HG03097 (cell line): ENCODE data around the gene CLASP1.
"Not testable (repeated sequence)": the region's sequence is repeated elsewhere in the genome, so short reads cannot be mapped to it uniquely, and the experiment has no call there.

Source experiments
- ATAC-seq: cut with Tn5 transposase; IDR thresholded peaks from one replicate; pipeline ENCODE4 v1.9.1; 2021; ENCODE audit not compliant: unreplicated experiment, low FRiP score

The CLASP1 gene

DNA sequence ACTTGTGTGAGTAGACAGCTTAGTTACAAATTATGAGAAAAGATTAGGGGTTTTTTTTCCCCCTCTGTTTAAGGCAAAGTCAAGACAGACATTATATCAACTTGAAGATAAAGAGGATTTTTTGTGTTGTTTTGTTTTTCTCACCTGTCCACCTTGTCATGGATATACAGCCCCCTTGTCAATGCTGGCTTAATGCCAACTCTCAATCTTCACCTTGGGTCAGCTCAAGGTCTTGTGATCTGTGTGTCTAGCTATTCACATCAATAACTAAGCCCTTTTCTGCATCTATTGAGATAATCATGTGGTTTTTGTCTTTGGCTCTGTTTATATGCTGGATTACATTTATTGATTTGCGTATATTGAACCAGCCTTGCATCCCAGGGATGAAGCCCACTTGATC, 211.0 kb downstream of the CLASP1 start:
- ATAC-seq = not testable (repeated sequence)

DNA sequence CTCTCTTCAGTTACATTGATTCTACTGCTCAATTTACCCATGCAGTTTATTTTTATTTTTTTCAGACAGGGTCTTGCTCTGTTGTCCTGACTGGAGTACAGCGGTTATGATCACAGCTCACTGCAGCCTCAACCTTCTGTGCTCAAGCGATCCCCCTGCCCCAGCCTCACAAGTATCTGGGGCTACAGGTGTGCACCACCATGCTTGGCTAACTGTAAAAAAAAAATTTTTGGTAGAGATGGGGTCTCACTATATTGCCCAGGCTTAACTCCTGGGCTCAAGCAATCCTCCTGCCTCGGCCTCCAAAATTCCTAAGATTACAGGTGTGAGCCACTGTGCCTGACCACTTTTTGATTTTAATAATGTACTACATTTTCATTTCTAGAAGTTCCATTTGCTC, 212.3 kb downstream of the CLASP1 start:
- no peak for ATAC-seq

DNA sequence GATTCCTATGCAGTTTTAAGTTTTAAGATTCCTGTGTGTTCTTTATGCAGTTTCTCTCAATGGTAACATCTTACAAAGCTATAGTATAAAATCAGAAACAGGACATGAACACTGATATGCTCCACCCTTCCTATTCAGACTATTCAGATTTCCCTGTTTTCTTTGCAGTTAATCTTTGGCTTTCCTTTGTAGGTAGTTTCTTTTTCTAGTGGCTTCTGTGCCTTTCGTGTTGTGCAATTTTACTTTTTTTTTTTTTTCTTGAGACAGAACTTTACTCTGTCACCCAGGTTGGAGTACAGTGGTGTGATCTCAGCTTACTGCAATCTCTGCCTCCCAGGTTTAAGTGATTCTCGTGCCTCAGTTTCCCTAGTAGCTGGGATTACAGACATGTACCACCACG, 213.5 kb downstream of the CLASP1 start:
- ATAC-seq = no peak

DNA sequence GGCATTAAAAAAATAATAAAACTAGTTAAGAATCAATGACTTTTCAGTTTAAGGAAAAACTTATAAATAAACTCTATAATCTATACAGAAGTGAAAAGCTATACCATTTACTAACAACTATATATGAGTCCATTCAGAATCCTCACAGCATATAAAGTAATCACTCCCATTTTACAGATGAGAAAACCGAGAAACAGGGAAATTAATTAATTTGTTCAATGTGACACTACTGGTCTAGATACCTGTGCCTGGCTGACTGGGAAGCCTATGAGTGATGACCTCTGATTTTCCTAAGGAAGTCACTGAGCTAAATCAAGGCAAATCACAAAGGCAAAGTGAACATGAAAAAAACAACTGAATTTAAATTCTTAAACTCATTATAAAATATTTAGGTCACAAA, 218.0 kb downstream of the CLASP1 start:
- no peak for ATAC-seq

DNA sequence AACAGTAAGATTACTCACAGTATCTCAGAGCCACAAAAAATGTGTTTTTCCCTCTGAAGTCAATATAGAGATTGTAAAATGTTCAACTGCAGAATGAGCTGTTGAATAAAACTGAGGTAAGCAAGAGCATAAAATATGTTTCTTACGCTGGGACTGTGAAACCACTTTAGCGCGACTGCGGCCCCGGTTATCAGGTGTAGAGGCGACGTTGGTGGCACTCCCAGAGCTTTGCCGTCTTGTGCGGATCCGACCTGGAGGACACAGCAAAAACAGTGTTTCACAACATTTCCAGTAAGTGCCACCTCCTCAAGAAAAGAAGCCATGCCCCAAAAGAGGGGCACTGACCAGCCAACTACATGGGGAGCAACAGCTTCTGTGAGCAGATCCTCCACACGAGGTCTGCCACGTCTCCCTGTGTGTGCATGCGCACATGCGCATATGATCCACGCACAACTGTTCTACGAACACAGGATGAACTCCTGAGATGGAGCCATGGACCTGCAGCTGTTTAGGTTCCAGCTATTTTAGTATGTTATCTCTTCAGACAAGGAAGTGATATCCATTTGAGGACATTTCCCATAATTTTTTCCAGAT, 219.2 kb downstream of the CLASP1 start:
- no peak for ATAC-seq

DNA sequence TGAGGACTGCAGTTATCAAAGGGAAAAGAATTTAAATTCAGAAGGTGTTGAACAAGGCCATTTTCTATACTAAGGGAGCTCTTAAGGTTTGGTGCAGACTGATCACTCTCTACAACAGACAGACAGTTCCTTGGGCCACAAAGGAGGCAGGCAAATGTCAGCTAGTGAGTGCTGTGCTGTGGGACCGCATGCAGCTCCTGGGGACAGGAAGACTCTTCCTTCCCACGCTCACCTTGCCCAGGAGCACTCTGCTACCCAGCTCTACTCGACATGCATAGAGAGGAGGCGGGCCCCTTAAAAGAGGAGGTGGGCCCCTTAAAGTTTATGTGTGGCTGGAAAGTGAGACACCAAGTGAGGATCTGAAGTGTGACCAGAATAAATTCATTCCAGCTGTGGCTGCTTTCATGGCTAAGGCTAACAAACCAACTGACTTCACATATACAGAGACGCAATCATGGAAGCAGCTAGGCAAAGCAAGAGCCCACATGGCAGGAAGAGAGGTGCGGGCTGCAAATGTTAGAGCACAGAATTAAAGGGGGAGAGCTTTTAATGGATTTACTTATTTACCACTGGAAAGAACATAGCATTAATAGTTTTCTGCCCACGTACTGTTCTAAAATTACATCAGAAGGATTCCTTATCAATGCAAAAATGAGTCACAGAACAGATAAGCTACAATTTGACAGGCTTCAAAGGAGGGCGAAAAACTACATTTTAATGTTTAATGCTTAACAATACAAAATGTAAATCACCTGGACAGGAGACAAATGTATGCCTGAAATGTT, 220.0 kb downstream of the CLASP1 start:
- no peak for ATAC-seq

DNA sequence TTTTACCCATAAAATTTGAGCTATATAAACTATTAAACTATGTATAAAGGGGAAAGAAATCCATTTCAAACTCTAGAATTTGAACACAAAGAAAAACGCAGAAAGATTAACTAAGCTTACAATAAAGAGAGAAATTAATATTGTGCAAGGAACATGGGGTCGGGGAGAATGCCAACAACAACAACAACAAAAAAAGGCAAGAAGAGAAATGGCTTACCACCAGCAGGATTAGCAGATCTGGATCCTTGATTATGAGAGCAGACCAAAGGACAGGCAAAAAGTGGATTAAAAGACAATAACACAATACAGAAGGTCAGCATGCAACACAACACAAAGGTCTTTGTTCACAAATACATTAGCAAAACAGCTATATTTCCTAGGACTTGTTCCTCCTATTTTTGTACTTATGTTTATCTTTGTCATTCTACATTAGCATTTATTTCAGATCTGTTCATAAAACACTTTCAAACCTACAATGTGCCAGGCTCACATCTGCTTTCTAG, 222.0 kb downstream of the CLASP1 start:
- no peak for ATAC-seq

DNA sequence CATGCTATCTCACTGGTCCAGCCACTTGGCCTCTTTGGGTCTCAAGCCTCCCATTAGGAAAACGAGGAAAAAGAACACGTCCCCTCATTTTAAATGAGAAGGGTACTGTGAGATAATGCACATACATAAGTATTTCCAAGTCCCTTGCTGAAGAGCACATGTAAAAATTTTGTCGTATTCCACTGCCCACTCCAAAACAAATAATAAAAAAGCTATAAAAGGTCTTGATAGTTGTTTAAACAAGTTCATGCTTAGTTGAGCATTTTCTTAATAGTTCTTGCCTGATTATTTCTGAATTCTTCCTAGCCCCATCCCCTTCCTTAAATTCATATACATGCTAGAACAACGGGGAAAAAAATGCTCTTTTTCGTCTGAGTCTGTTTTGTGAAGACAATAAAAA, 228.8 kb downstream of the CLASP1 start:
- no peak for ATAC-seq

DNA sequence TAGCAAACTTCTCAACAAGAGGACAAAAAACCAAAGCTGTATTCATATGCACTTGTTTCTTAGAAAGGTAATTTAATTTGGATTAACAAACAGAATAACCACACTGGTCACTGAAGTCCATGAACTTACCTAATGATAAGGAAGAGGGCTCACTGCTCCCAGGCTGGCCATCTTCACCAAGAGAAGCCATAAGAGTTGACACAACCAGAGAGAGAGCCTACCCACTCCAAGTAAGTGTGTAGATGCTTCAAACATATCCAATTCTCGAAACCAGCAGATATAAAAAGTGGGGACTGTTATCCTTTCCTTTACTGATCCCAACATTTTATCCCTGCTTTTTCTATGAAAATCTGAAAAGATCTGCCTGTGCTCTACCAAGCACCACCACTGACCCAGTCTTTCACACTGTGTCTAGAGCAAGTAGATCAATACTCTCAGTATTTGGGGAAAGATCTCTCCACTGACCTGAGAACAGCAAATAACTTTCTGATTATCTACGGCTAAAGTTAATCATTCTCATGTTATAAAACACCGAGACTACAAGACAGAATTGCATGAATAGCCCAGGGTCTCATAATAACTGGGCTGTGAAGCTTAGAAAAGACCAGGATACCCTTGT, 230.1 kb downstream of the CLASP1 start:
- no peak for ATAC-seq

DNA sequence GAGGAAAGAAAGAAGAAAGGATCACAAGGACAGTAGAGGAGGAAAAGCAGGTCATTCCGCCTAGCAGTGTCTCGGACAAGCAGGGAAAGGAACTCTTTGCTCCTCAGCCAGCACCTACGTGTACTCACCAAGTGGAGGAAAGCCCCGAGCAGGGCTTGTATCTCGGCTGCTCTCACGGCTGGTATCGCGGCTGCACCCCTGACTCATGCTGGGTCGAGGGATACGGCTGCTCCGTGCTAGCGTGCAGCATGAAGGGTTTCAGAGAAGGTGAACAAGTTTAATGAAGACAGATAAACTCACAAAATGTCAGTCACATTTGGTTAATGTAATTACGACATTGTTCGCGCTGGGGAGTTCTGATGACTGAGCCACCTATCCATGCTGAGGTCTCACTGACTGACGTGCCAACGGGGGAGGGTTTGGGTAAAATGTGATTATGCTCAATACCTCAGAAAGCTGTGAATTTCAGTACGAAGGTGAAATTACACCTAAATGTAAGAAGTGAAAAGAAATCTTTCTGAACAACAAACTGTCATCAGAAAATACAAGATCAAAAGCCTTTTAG, 230.7 kb downstream of the CLASP1 start:
- ATAC-seq = no peak

DNA sequence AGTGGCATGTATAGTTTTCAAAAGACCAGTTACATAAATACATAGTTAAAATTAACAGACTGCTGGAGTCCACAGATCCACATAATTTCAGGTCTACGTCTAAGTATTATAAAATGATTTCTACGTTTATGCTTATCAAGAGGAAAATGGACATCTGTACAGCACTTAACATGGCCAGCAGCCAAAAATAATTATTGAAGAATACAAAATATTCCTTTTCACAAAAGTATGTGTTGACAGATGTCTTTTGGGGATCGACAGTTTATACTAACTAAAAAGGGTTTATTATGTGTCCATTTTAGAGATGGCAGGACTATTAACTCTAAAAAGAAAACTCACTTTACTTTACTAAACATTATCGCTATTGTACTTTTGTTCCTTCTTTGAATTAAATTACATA, 231.4 kb downstream of the CLASP1 start:
- no peak for ATAC-seq

DNA sequence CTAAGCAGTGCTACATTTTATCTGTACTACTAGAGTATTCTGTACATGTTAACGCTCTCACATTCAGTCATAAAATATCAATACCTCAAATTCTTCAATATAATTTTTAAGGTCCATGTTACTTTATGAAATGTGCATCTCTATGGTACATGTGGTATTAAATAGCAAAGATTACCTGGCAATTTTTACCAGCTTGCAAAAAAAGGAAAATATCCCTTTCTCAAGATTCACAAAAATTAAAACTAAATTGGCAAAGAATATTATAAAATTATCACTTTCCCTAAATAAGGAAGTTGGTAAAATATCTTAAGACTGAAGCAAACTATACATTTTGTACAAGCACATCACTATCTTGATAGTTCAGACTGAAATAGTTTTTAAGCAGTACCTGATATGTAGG, 233.5 kb downstream of the CLASP1 start:
- ATAC-seq = no peak

DNA sequence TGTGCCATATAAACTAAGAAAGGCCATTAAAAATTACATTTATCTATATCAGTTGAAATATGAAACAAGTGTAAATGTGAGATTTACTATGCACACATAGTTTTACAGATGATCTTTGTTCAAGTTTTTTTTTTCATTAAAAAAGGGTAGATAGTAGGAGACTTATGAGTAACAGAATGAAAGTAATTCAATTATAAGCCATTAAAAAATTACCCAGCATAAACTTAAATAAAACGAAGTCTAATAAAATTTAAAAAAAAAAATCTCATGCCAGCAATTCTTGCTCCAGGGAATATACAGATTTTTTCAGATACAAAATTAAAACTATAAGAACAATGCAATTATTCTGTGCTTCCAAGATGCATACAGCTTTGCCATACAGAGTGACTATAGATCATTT, 236.9 kb downstream of the CLASP1 start:
- no peak for ATAC-seq

DNA sequence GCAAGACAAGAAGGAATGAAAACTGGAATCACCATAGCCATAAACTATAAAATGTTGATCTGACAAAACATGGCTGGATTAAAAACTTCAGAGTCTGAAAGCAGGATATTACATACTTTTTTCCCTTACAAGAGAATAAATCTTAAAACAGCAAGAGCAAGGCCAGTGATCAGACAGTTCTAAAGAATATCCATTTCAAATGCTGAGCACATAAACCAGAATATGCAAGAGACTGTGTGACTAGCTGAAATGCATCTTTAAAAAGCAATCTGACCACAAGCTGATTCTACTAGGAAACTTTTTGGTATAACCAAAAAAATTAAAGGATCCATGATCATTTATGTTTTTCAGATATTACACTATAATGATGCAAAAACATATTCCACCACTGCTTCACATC, 239.3 kb downstream of the CLASP1 start:
- no peak for ATAC-seq

DNA sequence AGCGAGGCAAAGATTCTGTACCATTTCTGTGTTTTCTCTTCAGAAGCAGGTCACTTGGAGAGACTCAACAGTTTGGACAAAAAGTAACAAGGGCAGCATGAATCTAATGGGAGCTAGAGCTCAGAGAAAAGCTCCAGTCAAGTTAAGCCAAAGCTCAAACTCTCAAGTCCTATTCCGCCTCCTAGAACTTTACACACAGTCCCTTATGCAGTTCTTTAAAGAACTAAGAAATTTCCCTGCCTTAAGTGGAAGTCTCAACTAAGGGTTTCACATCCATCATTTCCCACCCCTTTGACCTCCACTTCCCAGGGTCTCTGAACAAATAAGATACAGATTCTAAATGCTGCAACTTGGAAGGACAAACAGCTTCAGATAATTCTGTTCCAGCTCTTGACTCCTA, 239.9 kb downstream of the CLASP1 start:
- no peak for ATAC-seq

DNA sequence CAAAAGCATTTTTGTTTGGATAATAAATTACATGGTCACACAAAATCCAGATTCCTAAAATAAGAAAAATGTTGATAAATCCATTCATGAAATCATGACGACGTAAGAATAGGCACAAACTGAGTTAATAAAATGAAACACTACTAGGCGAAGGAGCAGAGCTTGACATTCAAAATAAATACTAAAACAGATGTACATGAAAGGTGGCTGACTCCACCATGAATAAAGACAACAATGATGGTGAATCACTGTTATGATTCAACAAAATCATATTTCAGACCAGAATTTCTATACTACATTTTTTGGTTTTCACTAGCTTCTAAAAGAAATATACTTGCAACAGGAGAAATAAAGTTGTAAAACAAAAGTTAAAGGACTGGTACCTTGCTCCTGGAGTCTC, 240.6 kb downstream of the CLASP1 start:
- ATAC-seq = no peak

DNA sequence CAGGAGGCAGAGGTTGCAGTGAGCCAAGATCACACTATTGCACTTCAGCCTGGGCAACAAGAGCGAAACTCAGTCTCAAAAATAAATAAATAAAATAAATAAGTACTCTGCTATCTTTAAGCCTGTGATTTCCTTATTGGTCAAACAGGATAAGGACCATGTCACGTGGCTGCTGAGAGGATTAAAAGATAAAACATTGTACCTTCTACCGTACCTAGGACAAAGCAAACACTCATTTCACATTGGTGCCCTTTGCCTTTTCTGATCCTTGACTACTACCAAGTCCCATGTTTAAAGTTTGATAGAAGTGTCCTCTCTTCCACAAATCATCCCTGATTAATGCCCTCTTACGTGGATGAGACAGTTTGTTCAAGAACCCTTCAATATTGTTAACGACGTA, 244.0 kb downstream of the CLASP1 start:
- ATAC-seq = no peak

DNA sequence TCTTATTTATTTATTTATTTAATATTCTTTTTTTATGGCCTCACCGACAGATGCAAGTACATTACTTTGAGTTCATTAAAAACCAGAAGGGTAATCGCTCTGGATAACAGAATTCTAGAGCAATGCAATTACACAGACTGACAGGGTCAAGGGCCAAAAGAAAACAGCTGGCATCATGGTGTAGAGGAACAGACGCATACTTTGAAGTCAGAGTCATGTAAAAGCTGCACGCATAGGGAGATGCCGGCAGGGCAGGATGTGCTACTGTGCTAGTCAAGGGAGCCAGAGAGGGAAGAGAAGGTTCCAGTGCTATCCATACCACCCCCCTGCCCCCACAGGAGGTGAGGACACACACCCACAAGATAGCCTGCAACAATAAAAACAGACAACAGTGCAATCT, 249.1 kb downstream of the CLASP1 start:
- ATAC-seq = no peak

DNA sequence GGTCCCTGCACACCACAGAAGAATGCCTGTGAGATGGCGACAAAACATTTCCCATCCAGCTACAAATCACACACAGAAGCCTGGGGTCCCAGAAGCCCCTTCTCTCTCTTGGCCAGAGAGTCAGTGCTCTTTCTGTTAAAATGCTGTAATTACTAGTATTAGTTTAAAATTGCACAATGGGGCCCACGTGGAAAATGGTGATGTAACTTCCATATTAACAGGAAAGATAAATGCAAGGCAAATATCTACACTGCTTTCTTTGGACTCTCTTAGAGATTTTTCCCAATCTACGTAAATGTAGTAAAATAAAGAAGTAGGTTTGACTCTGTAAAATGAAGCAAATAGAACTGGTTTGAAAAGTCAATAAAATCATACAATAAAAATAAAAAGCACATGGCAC, 250.4 kb downstream of the CLASP1 start:
- ATAC-seq = no peak

DNA sequence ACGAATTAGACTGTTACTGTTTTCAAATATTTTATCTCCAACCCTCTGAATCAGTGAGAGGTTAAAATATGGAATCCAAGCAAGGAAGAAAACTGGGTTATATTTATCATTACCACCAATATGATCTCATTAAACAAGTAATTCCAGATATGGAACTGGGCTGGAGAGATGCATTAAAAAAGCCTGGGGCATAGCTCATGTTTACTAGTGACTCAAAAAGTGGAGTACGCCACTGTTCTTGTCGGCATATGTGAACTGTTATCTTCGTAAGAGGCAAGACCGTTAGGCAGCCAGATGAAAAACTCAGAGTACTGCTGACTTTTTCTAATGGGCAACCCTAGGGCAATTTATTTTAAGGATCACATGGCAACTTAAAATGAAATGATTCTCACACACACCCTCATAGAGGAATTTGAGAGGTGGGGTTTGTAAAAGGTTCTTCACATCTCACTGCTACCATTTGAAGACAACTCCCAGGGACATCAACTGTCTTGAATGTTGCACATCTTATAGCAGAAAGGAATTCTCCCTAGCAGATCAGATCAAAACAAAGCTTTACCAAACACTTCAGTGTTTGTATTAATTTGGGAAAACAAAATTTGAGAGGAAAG, 259.1 kb downstream of the CLASP1 start:
- ATAC-seq = no peak

DNA sequence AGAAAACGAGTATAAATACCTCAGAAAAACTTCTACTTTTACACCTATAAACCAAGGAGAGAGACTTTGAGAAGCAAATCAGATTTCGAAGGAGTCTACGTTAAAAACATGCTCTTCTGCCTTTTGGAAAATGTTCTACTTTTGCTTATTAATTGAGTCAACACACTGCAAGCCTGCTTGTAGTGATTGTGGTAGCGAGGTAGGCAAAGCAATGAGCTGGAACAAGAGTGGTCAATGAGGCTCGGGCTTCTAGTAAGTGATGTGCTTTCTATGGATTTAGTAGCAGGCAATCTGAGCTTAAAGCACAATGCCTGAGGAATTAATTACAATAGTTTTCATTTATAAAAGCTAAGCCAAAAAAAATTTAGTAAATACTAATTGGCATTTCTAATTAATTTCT, 260.9 kb downstream of the CLASP1 start:
- ATAC-seq = no peak
